ENCODE data around the gene ZNF267.
"Not testable (repeated sequence)": the region's sequence is repeated elsewhere in the genome, so short reads cannot be mapped to it uniquely, and the experiment has no call there.

DNA sequence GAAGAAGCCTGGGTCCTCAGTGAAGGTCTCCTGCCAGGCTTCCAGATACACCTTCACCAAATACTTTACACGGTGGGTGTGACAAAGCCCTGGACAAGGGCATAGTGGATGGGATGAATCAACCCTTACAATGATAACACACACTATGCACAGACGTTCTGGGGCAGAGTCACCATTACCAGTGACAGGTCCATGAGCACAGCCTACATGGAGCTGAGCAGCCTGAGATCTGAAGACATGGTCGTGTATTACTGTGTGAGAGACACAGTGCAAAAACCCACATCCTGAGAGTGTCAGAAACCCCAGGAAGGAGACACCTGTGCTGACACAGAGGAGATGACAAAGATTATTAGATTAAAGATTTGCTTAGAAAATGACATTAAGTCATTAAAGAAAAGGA is 78.6 kb downstream of the ZNF267 start:
- not testable (repeated sequence) for TF ChIP-seq CHD2 (IDR thresholded peaks at IDR 0.05; ENCODE audit: low read length); EGR1 (IDR thresholded peaks at IDR 0.05; ENCODE audit: borderline replicate concordance, low read depth, low read length); BRCA1 (IDR thresholded peaks at IDR 0.05; ENCODE audit: low read depth, low read length); POLR2A (IDR thresholded peaks at IDR 0.05; ENCODE audit: control extremely low read depth in 1 of 2, low read depth in 2 of 2, low read length in 2 of 2); YY1 (IDR thresholded peaks at IDR 0.05; ENCODE audit: low read depth, low read length); CREB1 (IDR thresholded peaks at IDR 0.05); TEAD4 (IDR thresholded peaks at IDR 0.05; ENCODE audit: low read depth, low read length); GABPA (IDR thresholded peaks at IDR 0.05; ENCODE audit: borderline replicate concordance, insufficient read depth, low read length); SUZ12 (IDR thresholded peaks at IDR 0.05; ENCODE audit: low read length); JUN (IDR thresholded peaks at IDR 0.05; ENCODE audit: low read depth, low read length); RFX5 (IDR thresholded peaks at IDR 0.05; ENCODE audit: borderline replicate concordance, low read depth, low read length)
- TF ChIP-seq, protein P1, sequence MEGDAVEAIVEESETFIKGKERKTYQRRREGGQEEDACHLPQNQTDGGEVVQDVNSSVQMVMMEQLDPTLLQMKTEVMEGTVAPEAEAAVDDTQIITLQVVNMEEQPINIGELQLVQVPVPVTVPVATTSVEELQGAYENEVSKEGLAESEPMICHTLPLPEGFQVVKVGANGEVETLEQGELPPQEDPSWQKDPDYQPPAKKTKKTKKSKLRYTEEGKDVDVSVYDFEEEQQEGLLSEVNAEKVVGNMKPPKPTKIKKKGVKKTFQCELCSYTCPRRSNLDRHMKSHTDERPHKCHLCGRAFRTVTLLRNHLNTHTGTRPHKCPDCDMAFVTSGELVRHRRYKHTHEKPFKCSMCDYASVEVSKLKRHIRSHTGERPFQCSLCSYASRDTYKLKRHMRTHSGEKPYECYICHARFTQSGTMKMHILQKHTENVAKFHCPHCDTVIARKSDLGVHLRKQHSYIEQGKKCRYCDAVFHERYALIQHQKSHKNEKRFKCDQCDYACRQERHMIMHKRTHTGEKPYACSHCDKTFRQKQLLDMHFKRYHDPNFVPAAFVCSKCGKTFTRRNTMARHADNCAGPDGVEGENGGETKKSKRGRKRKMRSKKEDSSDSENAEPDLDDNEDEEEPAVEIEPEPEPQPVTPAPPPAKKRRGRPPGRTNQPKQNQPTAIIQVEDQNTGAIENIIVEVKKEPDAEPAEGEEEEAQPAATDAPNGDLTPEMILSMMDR (IDR thresholded peaks at IDR 0.05; ENCODE audit: control extremely low read depth in 1 of 3, insufficient read depth in 1 of 3, low read depth in 1 of 3, low read length in 3 of 3) = not testable (repeated sequence)
- TF ChIP-seq, protein P2, sequence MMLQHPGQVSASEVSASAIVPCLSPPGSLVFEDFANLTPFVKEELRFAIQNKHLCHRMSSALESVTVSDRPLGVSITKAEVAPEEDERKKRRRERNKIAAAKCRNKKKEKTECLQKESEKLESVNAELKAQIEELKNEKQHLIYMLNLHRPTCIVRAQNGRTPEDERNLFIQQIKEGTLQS (IDR thresholded peaks at IDR 0.05; ENCODE audit: insufficient read depth, low read depth, low read length) = not testable (repeated sequence)
